ENCODE measurements around the gene RALGAPB.

RALGAPB gene

GRCh38 chr20:38602185-38602581 lies 129.5 kb downstream of the RALGAPB start:
- DNase-seq (ENCODE audit: low read depth, low spot score), result no peak
- no peak overlapping the region for H3K27ac ChIP-seq

GRCh38 chr20:38603286-38603685 lies 130.6 kb downstream of the RALGAPB start:
- DNase-seq (ENCODE audit: low read depth, low spot score), result no peak

GRCh38 chr20:38604873-38605303 lies 132.2 kb downstream of the RALGAPB start:
- peak; percentile 57 for DNase-seq (ENCODE audit: low read depth, low spot score)

More at GRCh38 chr20:38603286-38603685, 130.6 kb downstream of the RALGAPB start:
- H3K27ac ChIP-seq, result no peak overlapping the region

GRCh38 chr20:38607351-38607750 lies 134.7 kb downstream of the RALGAPB start:
- H3K27ac ChIP-seq, result no peak overlapping the region
- DNase-seq (ENCODE audit: low read depth, low spot score), result no peak

More at GRCh38 chr20:38604873-38605303, 132.2 kb downstream of the RALGAPB start:
- H3K27ac ChIP-seq, result peak overlapping the region; percentile 45

GRCh38 chr20:38608188-38608587 lies 135.5 kb downstream of the RALGAPB start:
- DNase-seq (ENCODE audit: low read depth, low spot score), result no peak
- H3K27ac ChIP-seq, result no peak overlapping the region

GRCh38 chr20:38609815-38610214 lies 137.2 kb downstream of the RALGAPB start:
- DNase-seq (ENCODE audit: low read depth, low spot score), result no peak

GRCh38 chr20:38610521-38610920 lies 137.9 kb downstream of the RALGAPB start:
- DNase-seq (ENCODE audit: low read depth, low spot score), result peak; percentile 16
- peak overlapping the region; percentile 61 for H3K27ac ChIP-seq

More at GRCh38 chr20:38609815-38610214, 137.2 kb downstream of the RALGAPB start:
- peak overlapping the region; percentile 61 for H3K27ac ChIP-seq

GRCh38 chr20:38612751-38613515 lies 140.3 kb downstream of the RALGAPB start:
- H3K27ac ChIP-seq, result no peak overlapping the region
- DNase-seq (ENCODE audit: low read depth, low spot score), result no peak

- no peak overlapping the region for H3K27ac ChIP-seq
- DNase-seq (ENCODE audit: low read depth, low spot score), result no peak
Measured at GRCh38 chr20:38615283-38615682, 142.6 kb downstream of the RALGAPB start.

- no peak for DNase-seq (ENCODE audit: low read depth, low spot score)
- peak overlapping the region; percentile 76 for H3K27ac ChIP-seq
Measured at GRCh38 chr20:38616457-38616856, 143.8 kb downstream of the RALGAPB start.

GRCh38 chr20:38617011-38617829 lies 144.6 kb downstream of the RALGAPB start:
- peak overlapping the region; percentile 76 for H3K27ac ChIP-seq
- DNase-seq (ENCODE audit: low read depth, low spot score), result peak; percentile 56

- DNase-seq (ENCODE audit: low read depth, low spot score), result no peak
- peak overlapping the region; percentile 76 for H3K27ac ChIP-seq
Measured at GRCh38 chr20:38617830-38618196, 145.2 kb downstream of the RALGAPB start.

- no peak overlapping the region for H3K27ac ChIP-seq
- DNase-seq (ENCODE audit: low read depth, low spot score), result no peak
Measured at GRCh38 chr20:38620441-38620840, 147.8 kb downstream of the RALGAPB start.

- H3K27ac ChIP-seq, result no peak overlapping the region
- no peak for DNase-seq (ENCODE audit: low read depth, low spot score)
Measured at GRCh38 chr20:38623061-38623460, 150.4 kb downstream of the RALGAPB start.

GRCh38 chr20:38624084-38624483 lies 151.4 kb downstream of the RALGAPB start:
- no peak for DNase-seq (ENCODE audit: low read depth, low spot score)
- H3K27ac ChIP-seq, result no peak overlapping the region

- DNase-seq (ENCODE audit: low read depth, low spot score), result no peak
- H3K27ac ChIP-seq, result no peak overlapping the region
Measured at GRCh38 chr20:38625896-38626295, 153.3 kb downstream of the RALGAPB start.

- no peak overlapping the region for H3K27ac ChIP-seq
- DNase-seq (ENCODE audit: low read depth, low spot score), result no peak
Measured at GRCh38 chr20:38626921-38627659, 154.4 kb downstream of the RALGAPB start.

Measured in epithelial cell of prostate (primary cell).